ENCODE measurements around the gene DHX30. TPM values are rescaled to one million over a fixed set of nuclear protein-coding genes. Genes with fewer than 3 reads are reported as not detected.

DHX30 gene
- total and polyA plus RNA-seq, 2 of the 8 experiments (the other 6 are each of a cell fraction or from before 2014, with no cell fraction given), result 82.4 to 97.9 TPM

DNA sequence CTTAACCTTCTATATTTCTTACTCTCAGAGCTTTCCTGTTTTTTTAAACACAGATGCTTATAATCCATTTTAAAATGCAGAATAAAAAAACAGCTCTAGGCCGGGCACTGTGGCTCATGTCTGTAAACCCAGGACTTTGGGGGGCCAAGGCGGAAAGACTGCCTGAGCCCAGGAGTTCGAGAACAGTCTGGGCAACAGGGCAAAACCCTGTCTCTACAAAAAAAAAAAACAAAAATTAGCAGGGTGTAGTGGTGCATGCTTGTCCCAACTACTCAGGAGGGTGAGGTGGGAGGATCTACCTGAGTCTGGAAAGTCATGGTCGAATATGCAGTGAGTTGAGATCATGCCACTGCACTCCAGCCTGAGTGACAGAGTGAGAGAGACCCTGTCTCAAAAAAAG lies 36.8 kb upstream of the DHX30 start (continued):
- TF ChIP-seq, protein P1, sequence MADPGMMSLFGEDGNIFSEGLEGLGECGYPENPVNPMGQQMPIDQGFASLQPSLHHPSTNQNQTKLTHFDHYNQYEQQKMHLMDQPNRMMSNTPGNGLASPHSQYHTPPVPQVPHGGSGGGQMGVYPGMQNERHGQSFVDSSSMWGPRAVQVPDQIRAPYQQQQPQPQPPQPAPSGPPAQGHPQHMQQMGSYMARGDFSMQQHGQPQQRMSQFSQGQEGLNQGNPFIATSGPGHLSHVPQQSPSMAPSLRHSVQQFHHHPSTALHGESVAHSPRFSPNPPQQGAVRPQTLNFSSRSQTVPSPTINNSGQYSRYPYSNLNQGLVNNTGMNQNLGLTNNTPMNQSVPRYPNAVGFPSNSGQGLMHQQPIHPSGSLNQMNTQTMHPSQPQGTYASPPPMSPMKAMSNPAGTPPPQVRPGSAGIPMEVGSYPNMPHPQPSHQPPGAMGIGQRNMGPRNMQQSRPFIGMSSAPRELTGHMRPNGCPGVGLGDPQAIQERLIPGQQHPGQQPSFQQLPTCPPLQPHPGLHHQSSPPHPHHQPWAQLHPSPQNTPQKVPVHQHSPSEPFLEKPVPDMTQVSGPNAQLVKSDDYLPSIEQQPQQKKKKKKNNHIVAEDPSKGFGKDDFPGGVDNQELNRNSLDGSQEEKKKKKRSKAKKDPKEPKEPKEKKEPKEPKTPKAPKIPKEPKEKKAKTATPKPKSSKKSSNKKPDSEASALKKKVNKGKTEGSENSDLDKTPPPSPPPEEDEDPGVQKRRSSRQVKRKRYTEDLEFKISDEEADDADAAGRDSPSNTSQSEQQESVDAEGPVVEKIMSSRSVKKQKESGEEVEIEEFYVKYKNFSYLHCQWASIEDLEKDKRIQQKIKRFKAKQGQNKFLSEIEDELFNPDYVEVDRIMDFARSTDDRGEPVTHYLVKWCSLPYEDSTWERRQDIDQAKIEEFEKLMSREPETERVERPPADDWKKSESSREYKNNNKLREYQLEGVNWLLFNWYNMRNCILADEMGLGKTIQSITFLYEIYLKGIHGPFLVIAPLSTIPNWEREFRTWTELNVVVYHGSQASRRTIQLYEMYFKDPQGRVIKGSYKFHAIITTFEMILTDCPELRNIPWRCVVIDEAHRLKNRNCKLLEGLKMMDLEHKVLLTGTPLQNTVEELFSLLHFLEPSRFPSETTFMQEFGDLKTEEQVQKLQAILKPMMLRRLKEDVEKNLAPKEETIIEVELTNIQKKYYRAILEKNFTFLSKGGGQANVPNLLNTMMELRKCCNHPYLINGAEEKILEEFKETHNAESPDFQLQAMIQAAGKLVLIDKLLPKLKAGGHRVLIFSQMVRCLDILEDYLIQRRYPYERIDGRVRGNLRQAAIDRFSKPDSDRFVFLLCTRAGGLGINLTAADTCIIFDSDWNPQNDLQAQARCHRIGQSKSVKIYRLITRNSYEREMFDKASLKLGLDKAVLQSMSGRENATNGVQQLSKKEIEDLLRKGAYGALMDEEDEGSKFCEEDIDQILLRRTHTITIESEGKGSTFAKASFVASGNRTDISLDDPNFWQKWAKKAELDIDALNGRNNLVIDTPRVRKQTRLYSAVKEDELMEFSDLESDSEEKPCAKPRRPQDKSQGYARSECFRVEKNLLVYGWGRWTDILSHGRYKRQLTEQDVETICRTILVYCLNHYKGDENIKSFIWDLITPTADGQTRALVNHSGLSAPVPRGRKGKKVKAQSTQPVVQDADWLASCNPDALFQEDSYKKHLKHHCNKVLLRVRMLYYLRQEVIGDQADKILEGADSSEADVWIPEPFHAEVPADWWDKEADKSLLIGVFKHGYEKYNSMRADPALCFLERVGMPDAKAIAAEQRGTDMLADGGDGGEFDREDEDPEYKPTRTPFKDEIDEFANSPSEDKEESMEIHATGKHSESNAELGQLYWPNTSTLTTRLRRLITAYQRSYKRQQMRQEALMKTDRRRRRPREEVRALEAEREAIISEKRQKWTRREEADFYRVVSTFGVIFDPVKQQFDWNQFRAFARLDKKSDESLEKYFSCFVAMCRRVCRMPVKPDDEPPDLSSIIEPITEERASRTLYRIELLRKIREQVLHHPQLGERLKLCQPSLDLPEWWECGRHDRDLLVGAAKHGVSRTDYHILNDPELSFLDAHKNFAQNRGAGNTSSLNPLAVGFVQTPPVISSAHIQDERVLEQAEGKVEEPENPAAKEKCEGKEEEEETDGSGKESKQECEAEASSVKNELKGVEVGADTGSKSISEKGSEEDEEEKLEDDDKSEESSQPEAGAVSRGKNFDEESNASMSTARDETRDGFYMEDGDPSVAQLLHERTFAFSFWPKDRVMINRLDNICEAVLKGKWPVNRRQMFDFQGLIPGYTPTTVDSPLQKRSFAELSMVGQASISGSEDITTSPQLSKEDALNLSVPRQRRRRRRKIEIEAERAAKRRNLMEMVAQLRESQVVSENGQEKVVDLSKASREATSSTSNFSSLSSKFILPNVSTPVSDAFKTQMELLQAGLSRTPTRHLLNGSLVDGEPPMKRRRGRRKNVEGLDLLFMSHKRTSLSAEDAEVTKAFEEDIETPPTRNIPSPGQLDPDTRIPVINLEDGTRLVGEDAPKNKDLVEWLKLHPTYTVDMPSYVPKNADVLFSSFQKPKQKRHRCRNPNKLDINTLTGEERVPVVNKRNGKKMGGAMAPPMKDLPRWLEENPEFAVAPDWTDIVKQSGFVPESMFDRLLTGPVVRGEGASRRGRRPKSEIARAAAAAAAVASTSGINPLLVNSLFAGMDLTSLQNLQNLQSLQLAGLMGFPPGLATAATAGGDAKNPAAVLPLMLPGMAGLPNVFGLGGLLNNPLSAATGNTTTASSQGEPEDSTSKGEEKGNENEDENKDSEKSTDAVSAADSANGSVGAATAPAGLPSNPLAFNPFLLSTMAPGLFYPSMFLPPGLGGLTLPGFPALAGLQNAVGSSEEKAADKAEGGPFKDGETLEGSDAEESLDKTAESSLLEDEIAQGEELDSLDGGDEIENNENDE (IDR thresholded peaks at IDR 0.05; ENCODE audit: insufficient replicate concordance, low read length), result no peak
- TF ChIP-seq MAFK (IDR thresholded peaks at IDR 0.05; ENCODE audit: low read depth, low read length) (no peak), CHD1 (IDR thresholded peaks at IDR 0.05; ENCODE audit: low read depth, low read length) (no peak), POU5F1 (IDR thresholded peaks at IDR 0.05; ENCODE audit: low read depth, low read length) (no peak), CBX5 (IDR thresholded peaks at IDR 0.05; ENCODE audit: low read depth, low read length) (no peak)
